K562 (cell line): ENCODE data around the gene KCNAB2. TPM values are rescaled to one million over a fixed set of nuclear protein-coding genes. Genes with fewer than 3 reads are reported as not detected.

Experiments used
- ATAC-seq: fragments of 200-7000 bp; cut with Tn5 transposase; 3 replicates; pipeline ENCODE4 v1.9.1; 2020; ENCODE audit warnings: moderate library complexity
- BruUV-seq: library from RNA; stranded (reverse); fragments of 400-500 nt; replicated peaks from 2 replicates; lab custom pipeline; 2021; lab: Mats Ljungman, UMichigan
- CTCF ChIA-PET: fragments of 300-600 bp; formaldehyde crosslinking; extraction: SDS; loops from one replicate; lab custom pipeline; 2021; ENCODE audit warnings: low intra/inter-chr PET ratio; lab: Yijun Ruan, JAX
- POLR2A ChIA-PET: fragments of 300-600, 350-650 bp; sonication (Branson Sonifier 250); formaldehyde crosslinking; extraction: SDS; loops from one replicate; lab custom pipeline; 2021; ENCODE audit warnings: antibody characterized with exemption, inconsistent platforms; lab: Yijun Ruan, JAX
- DNase-seq, 4 experiments: peaks; one replicate each; pipeline versions ENCODE4 v3.0.0 to v3.0.0-alpha.2; 2011 to 2018; ENCODE audit warnings: low spot score in 3 of 4, mixed read lengths in 3 of 4; ENCODE audit errors: extremely low read depth in 1 of 4
- FAIRE-seq: peaks from 2 replicates; lab custom pipeline; 2011; peaks lifted over from hg19 to GRCh38; lab: Jason Lieb, UNC
- H2AFZ ChIP-seq: 2 replicates; pipeline ENCODE4 v1.6.0; 2011; ENCODE audit warnings: low read depth, low read length, control low read depth, inconsistent platforms
- H3K27ac ChIP-seq: fragments of 200-600 bp; 3 replicates; pipeline ENCODE4 v1.8.0; 2011; ENCODE audit warnings: low read depth, mild to moderate bottlenecking, control low read depth, inconsistent platforms, low read length, moderate library complexity, mixed read lengths; ENCODE audit errors: extremely low read depth
- H3K27me3 ChIP-seq, 2 experiments: fragments of 300-600 bp in 1 of 2; 2 replicates in 1 of 2; 3 replicates in 1 of 2; pipeline versions ENCODE4 v1.6.0 to v1.8.0; 2011; ENCODE audit warnings: inconsistent platforms in 2 of 2, low read length in 2 of 2, mild to moderate bottlenecking in 1 of 2, mixed read lengths in 1 of 2, moderate library complexity in 1 of 2; ENCODE audit not compliant: control insufficient read depth in 2 of 2, insufficient read depth in 2 of 2
- H3K36me3 ChIP-seq: fragments of 300-600 bp; 3 replicates; pipeline ENCODE4 v1.8.0; 2011; ENCODE audit warnings: mild to moderate bottlenecking, low read length, inconsistent platforms; ENCODE audit not compliant: control insufficient read depth, insufficient read depth
- H3K4me1 ChIP-seq, 2 experiments: fragments of 200-600 bp in 1 of 2; replicated peaks in 1 of 2; 2 replicates in 1 of 2; 3 replicates in 1 of 2; pipeline versions ENCODE4 v1.5.1 to v1.8.0; 2011; ENCODE audit warnings: inconsistent platforms in 2 of 2, low read length in 2 of 2, mild to moderate bottlenecking in 1 of 2, mixed read lengths in 1 of 2, moderate library complexity in 1 of 2; ENCODE audit not compliant: control insufficient read depth in 2 of 2, insufficient read depth in 2 of 2
- H3K4me2 ChIP-seq: 2 replicates; pipeline ENCODE4 v1.6.1; 2011; ENCODE audit warnings: low read length, control low read depth, inconsistent platforms, mixed read lengths; ENCODE audit not compliant: insufficient read depth
- H3K4me3 ChIP-seq: fragments of 200-600 bp; sonication (generic), shearing (Covaris generic); 2 replicates; pipeline ENCODE4 v1.5.1; 2016; ENCODE audit warnings: control low read depth, inconsistent platforms
- H3K79me2 ChIP-seq: fragments of 200-600 bp; 3 replicates; pipeline ENCODE4 v1.8.0; 2011; ENCODE audit warnings: low read length, inconsistent platforms; ENCODE audit not compliant: control insufficient read depth, insufficient read depth
- H3K9ac ChIP-seq, 2 experiments: 2 replicates each; pipeline versions ENCODE4 v1.6.0 to v1.6.1; 2011; ENCODE audit warnings: low read depth in 2 of 2, low read length in 2 of 2, control low read depth in 1 of 2, inconsistent platforms in 1 of 2, mild to moderate bottlenecking in 1 of 2, mixed read lengths in 1 of 2; ENCODE audit not compliant: insufficient read depth in 1 of 2
- H3K9me1 ChIP-seq: one replicate; pipeline ENCODE4 v1.6.0; 2011; ENCODE audit warnings: inconsistent platforms, mild to moderate bottlenecking, low read length, moderate library complexity; ENCODE audit not compliant: control insufficient read depth, insufficient read depth
- H3K9me3 ChIP-seq: replicated peaks from 2 replicates; pipeline ENCODE4 v1.5.1; 2011; ENCODE audit warnings: low read depth, low read length, inconsistent platforms; ENCODE audit not compliant: control insufficient read depth, insufficient read depth
- H4K20me1 ChIP-seq: replicated peaks from 2 replicates; pipeline ENCODE4 v1.6.1; 2011; ENCODE audit warnings: low read length, inconsistent platforms, mixed read lengths; ENCODE audit not compliant: control insufficient read depth, insufficient read depth
- BDP1 ChIP-seq: IDR thresholded peaks from 3 replicates; pipeline ENCODE4 v1.6.1; 2011; ENCODE audit not compliant: insufficient read length, insufficient read depth
- DNMT1 ChIP-seq: fragments of 450-650 bp; IDR thresholded peaks from 2 replicates; pipeline ENCODE4 v1.6.1; 2016; ENCODE audit warnings: antibody characterized with exemption, mild to moderate bottlenecking
- L3MBTL2 ChIP-seq: fragments of 450-650 bp; IDR thresholded peaks from 2 replicates; pipeline ENCODE4 v1.6.1; 2016; ENCODE audit warnings: mild to moderate bottlenecking, moderate library complexity
- RBFOX2 ChIP-seq: fragments of 200-400 bp; formaldehyde crosslinking; IDR thresholded peaks from 2 replicates; pipeline ENCODE4 v1.6.1; 2017; ENCODE audit warnings: low read depth, mild to moderate bottlenecking, low read length, moderate library complexity
- SP2 ChIP-seq: IDR thresholded peaks from 2 replicates; pipeline ENCODE4 v1.6.1; 2011; ENCODE audit warnings: mild to moderate bottlenecking, low read depth, low read length, moderate library complexity; ENCODE audit not compliant: poor library complexity, severe bottlenecking; ENCODE audit errors: extremely low read depth
- WGBS: fragments of 100-300 bp; shearing (Covaris generic); methylation state at CpG from one replicate; pipeline ENCODE4 v1.1.6; 2016; ENCODE audit warnings: low coverage, mixed read lengths; ENCODE audit not compliant: insufficient coverage; ENCODE audit errors: missing lambda C conversion rate; 5-methylcytosine and 5-hydroxymethylcytosine counted together
- in situ Hi-C: fragments of 300-500 bp; cut with MboI; formaldehyde crosslinking; loops from 4 replicates; pipeline ENCODE4 v1.15.0; 2018; ENCODE audit warnings: inconsistent platforms, mixed read lengths
- intact Hi-C: fragments of 100-400 bp; cut with micrococcal nuclease; formaldehyde crosslinking; loops from 2 replicates; pipeline ENCODE4 v1.14.2; 2022
- polyA plus RNA-seq, 8 experiments: library from polyadenylated mRNA; depleted of rRNA in 4 of 8; stranded (reverse) in 5 of 8; unstranded in 3 of 8; fragments of >200 nt; fragmentation: Nextera tagmentation in 2 of 8; fragmentation: Illumina TruSeq in 1 of 8; extraction: Ambion mirVana in 2 of 8; extraction: Trizol in 1 of 8; gene quantifications; 2 replicates each; pipeline versions ENCODE4 v1.2.1 to v1.2.3, GENCODE V29; 2011 to 2014; ENCODE audit warnings: inconsistent platforms in 1 of 8, missing spikeins in 1 of 8
- total RNA-seq, 7 experiments: library from RNA; depleted of rRNA in 6 of 7; stranded (reverse); fragments of >200 nt in 6 of 7; fragmentation: Illumina TruSeq in 2 of 7; extraction: Trizol in 2 of 7; gene quantifications; 2 replicates each; pipeline versions ENCODE4 v1.2.1 to v1.2.3, GENCODE V29; 2011 to 2021; ENCODE audit warnings: low replicate concordance in 1 of 7

Gene KCNAB2
- total and polyA plus RNA-seq, 9 of the 15 experiments (the other 6 are each of a cell fraction or from before 2014, with no cell fraction given): 1.8 to 15.8 (median 7.1) TPM

- TF ChIP-seq SP2: no peak
- TF ChIP-seq L3MBTL2: no peak
- TF ChIP-seq BDP1: no peak
These were observed 46.8 kb upstream of the KCNAB2 start (continued) for GRCh38 chr1:5998906-5999301.

DNA sequence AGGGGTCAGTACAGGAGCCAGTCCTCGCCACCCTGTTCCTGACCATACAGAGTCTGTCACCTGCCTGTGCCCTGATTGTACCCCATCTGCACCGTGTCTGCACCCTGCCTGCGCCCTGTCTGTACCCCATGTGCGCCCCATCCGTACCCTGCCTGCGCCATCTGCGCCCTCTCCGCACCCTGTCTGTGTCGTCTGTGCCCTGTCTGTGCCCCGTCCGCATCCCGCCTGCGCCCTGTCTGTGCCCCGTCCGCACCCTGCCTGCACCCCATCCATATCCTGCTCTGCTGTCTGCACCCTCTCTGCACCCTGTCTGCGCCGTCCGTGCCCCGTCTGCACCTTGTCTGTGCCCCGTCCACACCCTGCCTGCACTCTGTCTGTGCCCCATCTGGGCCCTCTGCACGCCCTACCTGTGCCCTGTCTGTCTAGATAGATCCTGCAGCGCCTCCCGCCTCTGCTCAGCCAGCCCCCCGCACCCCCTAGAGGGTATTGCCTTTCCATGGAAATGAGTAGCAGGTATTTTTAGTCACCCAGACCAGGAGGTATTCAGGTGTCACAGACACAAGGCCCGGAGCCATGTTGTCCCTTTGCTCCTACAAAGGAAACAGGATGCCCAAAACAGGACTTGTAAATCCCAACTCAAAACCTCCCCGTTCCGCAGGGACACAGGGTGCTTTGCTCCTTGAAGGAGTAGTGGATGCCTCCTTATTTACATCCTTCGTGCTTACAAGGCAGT is 45.8 kb upstream of the KCNAB2 start:
- peaks cover 17% of the 10 kb centered on the region; the same call in 2 of the 3 replicates for H3K36me3 ChIP-seq
- no peaks in the 10 kb centered on the region for H3K27me3 ChIP-seq
- FAIRE-seq (no peak), DNase-seq (no peak)
- no TSS peak for BruUV-seq
- H3K79me2 ChIP-seq: peaks cover 9% of the 10 kb centered on the region; the same call in 2 of the 3 replicates
- peaks cover 13% of the 10 kb centered on the region for H3K9me1 ChIP-seq
- CTCF ChIA-PET: no interaction called here
- no peak overlapping the region for H3K4me2 ChIP-seq
- 90% methylated on average over 28 of the region's 28 CpGs for WGBS
- no peak overlapping the region for H2AFZ ChIP-seq
- intact Hi-C loops: no loop called here
- TF ChIP-seq DNMT1: no peak
- TF ChIP-seq RBFOX2: peak; percentile 45
- TF ChIP-seq, all 486 proteins: peak for 1
- peak overlapping the region in 1 of 2 experiments; percentile 69; a peak in 1 of 4 replicates for H3K9ac ChIP-seq
- no peak overlapping the region for H3K4me3 ChIP-seq
- no peak overlapping the region for H3K27ac ChIP-seq
- in situ Hi-C loops: no loop called here
- peaks cover under 1 to 50% of the 10 kb centered on the region in 2 experiments; a peak in 2 of 5 replicates for H3K4me1 ChIP-seq
- ATAC-seq: no peak
- H3K9me3 ChIP-seq: no peaks in the 10 kb centered on the region
- peaks cover 30% of the 10 kb centered on the region for H4K20me1 ChIP-seq
- POLR2A ChIA-PET: no interaction called here
